Tibial artery (tissue), 4 donors: ENCODE measurements around the gene ANKRD55.

ENCODE experiments used
- DNase-seq, 2 donors: peaks; one replicate each; pipeline ENCODE4 v3.0.0-alpha.2; 2019
- H3K27ac ChIP-seq, 2 donors: fragments of 200-600 bp; sonication (generic) in 1 of 2; 1 replicate in 1 of 2; 2 replicates in 1 of 2; pipeline ENCODE4 v1.5.1; 2018 to 2019; ENCODE audit warnings: mild to moderate bottlenecking in 1 of 2
- H3K27me3 ChIP-seq, 2 donors: fragments of 200-600 bp; sonication (generic) in 1 of 2; one replicate each; pipeline versions ENCODE4 v1.5.1 to v1.6.0; 2016 to 2019
- H3K36me3 ChIP-seq, 3 donors: fragments of 200-600 bp; sonication (generic) in 2 of 3; one replicate each; pipeline ENCODE4 v1.5.1; 2016 to 2019; ENCODE audit warnings: mild to moderate bottlenecking in 2 of 3
- H3K4me1 ChIP-seq, 4 donors: fragments of 200-600 bp; sonication (generic) in 2 of 4; 1 replicate in 3 of 4; 2 replicates in 1 of 4; pipeline ENCODE4 v1.5.1; 2016 to 2019
- H3K4me3 ChIP-seq, 2 donors: fragments of 200-600 bp; sonication (generic) in 1 of 2; 1 replicate in 1 of 2; 2 replicates in 1 of 2; pipeline ENCODE4 v1.5.1; 2018 to 2019; ENCODE audit warnings: mild to moderate bottlenecking in 2 of 2
- H3K9me3 ChIP-seq, 3 donors: fragments of 200-600 bp; sonication (generic) in 1 of 3; one replicate each; pipeline ENCODE4 v1.5.1; 2016 to 2019
- intact Hi-C: fragments of 100-400 bp; cut with DNase I; formaldehyde crosslinking; loops from one replicate; pipeline ENCODE4 v1.15.0; 2023; ENCODE audit warnings: low total_unique reads
- TF ChIP-seq, protein P1 (sequence below), 2 experiments: fragments of 200-600 bp in 1 of 2; fragments of 450-650 bp in 1 of 2; IDR thresholded peaks; one replicate each; pipeline ENCODE4 v1.5.1; 2017 to 2019; ENCODE audit warnings: antibody characterized with exemption in 2 of 2, mild to moderate bottlenecking in 1 of 2, moderate library complexity in 1 of 2

ANKRD55 gene

DNA sequence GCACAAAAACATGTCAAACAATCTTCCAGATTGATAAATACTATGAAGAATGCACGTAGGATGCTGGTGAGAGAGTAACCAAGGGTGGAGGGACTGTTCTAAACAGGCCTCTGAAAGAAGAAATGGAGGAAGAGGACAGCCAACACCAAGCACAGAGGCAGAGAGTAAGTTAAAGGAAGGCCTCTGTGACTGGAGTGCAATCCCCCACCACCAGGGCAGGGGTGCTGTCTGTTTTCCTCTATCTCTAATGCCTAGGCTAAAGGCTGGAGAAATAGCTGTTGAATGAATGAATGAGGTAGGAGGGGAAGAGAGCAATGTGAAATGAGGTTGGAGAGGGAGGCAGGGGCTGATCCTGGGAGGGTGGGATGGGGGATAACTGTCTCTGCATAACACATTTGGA, 88.9 kb downstream of the ANKRD55 start:
- Histone ChIP-seq H3K4me1 (no peaks in the 10 kb centered on the region), H3K36me3 (no peaks in the 10 kb centered on the region), H3K27me3 (peaks cover 0 to 2% of the 10 kb centered on the region in 2 donors), H3K9me3 (no peaks in the 10 kb centered on the region), H3K27ac (no peak overlapping the region), H3K4me3 (no peak overlapping the region)
- intact Hi-C loops, result no loop called here
- TF ChIP-seq, protein P1, sequence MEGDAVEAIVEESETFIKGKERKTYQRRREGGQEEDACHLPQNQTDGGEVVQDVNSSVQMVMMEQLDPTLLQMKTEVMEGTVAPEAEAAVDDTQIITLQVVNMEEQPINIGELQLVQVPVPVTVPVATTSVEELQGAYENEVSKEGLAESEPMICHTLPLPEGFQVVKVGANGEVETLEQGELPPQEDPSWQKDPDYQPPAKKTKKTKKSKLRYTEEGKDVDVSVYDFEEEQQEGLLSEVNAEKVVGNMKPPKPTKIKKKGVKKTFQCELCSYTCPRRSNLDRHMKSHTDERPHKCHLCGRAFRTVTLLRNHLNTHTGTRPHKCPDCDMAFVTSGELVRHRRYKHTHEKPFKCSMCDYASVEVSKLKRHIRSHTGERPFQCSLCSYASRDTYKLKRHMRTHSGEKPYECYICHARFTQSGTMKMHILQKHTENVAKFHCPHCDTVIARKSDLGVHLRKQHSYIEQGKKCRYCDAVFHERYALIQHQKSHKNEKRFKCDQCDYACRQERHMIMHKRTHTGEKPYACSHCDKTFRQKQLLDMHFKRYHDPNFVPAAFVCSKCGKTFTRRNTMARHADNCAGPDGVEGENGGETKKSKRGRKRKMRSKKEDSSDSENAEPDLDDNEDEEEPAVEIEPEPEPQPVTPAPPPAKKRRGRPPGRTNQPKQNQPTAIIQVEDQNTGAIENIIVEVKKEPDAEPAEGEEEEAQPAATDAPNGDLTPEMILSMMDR (IDR thresholded peaks at IDR 0.05), result no peak
- DNase-seq, result no peak

DNA sequence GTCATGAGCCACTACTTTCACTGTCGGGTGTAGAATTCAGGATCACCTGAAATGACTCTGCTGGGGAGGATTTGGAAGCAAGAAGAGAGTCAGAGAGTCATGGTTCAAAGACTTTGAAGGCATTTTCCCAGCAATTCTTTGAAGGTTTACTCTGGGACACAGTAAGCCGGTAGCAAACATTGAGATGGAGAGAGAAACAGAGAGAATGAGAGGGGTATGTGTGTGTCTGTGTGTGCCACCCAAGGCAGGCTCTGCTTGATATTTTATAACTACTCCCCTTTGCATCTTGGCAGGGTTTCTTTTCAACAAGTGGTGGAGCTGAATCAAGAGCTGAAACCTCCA, 89.8 kb downstream of the ANKRD55 start:
- Histone ChIP-seq H3K4me1 (no peaks in the 10 kb centered on the region), H3K27me3 (peaks cover 0 to 2% of the 10 kb centered on the region in 2 donors), H3K4me3 (no peak overlapping the region), H3K9me3 (no peaks in the 10 kb centered on the region), H3K36me3 (no peaks in the 10 kb centered on the region), H3K27ac (no peak overlapping the region)
- intact Hi-C loops, result no loop called here
- TF ChIP-seq, protein P1 (IDR thresholded peaks at IDR 0.05), result no peak
- DNase-seq, result no peak

DNA sequence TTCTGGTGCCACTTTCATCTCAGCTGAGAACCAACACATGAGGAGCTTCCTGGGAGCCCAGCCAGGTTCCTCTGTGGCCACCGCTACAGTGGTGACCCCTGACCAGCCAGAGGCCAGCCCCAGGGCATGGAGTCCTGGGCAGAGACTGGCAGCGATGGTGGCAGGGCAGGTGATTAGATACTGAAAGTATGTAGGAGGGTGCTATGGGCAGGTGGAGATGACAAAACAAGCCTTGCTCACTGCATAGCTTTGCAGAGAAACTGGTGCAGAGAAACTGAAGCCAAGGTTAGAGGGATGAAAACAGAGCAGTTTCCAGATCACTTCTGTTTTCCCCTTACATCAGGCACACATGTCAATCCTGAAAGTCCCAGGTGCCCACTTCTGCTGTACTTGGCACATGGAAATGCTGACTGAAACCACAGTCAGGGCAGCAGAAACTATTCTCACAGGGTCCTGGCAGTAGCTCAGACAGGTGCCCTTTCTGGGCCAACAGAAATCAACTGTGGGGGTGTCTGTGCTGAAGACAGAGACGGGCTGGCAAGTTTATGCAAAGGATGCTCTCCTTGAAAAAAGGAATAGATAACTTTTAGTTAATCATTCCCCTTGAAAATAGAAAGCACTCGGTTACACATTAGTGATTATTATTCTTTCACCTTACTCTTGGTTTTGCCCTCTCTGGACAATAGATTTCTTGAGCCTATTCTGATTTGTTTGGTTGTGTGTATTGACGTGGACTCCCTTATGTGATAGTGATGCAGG, 90.3 kb downstream of the ANKRD55 start:
- intact Hi-C loops, result no loop called here
- DNase-seq, result no peak
- no peaks in the 10 kb centered on the region for H3K4me1 ChIP-seq
- TF ChIP-seq, protein P1 (IDR thresholded peaks at IDR 0.05), result no peak
- no peaks in the 10 kb centered on the region for H3K36me3 ChIP-seq
- H3K4me3 ChIP-seq, result no peak overlapping the region
- H3K27me3 ChIP-seq, result peaks cover 0 to 2% of the 10 kb centered on the region in 2 donors
- no peak overlapping the region for H3K27ac ChIP-seq
- H3K9me3 ChIP-seq, result no peaks in the 10 kb centered on the region

DNA sequence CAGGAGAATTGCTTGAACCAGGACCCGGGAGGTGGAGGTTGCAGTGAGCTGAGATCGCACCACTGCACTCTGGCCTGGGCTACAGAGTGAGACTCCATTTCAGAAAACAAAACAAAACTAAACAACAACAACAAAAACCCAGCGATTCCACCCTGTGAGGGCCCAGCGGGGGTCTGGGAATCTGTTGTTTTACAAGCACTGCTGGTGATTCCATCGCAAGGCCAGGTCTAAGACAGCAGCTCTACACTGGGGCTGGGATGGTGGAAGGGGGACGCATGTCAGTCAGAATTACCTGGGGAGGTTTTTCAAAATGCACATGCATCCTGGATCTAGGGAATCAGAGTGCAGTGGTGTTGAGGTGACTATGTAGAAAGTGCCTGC, 90.9 kb downstream of the ANKRD55 start:
- H3K4me1 ChIP-seq, result no peaks in the 10 kb centered on the region
- H3K9me3 ChIP-seq, result no peaks in the 10 kb centered on the region
- no peak overlapping the region for H3K27ac ChIP-seq
- peaks cover 0 to 2% of the 10 kb centered on the region in 2 donors for H3K27me3 ChIP-seq
- intact Hi-C loops, result no loop called here
- DNase-seq, result no peak
- H3K4me3 ChIP-seq, result no peak overlapping the region
- TF ChIP-seq, protein P1 (IDR thresholded peaks at IDR 0.05), result no peak
- no peaks in the 10 kb centered on the region for H3K36me3 ChIP-seq

DNA sequence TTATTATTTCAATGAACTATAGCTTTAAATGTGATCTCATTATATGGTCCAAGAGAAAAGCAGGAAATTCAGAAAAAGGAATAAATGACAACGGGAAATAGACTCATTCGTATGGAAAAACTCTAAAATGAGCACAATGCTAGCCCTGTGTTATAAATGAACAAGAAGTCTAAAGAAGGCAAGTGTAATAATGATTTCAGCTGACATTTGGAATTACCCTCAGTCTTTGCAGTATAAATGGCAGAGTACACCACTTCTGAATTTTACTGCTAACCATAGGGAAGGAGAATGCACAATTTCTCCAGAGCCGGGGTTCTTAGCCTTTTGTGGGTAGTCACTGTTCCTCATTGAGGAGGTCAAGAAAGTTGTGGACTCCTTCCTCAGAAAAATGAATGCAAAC, 93.1 kb downstream of the ANKRD55 start:
- Histone ChIP-seq H3K27me3 (peaks cover 0 to 2% of the 10 kb centered on the region in 2 donors), H3K9me3 (no peaks in the 10 kb centered on the region), H3K4me1 (no peaks in the 10 kb centered on the region), H3K36me3 (no peaks in the 10 kb centered on the region), H3K4me3 (no peak overlapping the region), H3K27ac (no peak overlapping the region)
- intact Hi-C loops, result no loop called here
- DNase-seq, result no peak
- TF ChIP-seq, protein P1 (IDR thresholded peaks at IDR 0.05), result no peak

DNA sequence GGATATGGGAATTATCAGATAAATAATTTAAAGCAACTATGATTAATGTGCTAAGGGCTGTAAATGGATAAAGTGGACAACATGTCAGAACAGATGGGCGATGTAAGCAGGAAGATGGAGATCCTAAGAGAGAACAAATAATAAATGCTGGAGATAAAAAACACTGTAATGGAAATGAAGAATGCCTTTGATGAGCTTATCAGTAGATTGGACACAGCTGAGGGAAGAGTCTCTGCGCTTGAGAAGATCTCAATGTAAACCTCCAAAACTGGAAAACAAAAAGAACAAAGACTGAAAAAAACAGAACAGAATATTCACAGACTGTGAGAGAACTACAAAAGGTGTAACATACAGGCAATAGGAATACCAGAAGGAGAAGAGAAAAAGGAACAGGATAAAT, 102.5 kb downstream of the ANKRD55 start:
- no peaks in the 10 kb centered on the region for H3K36me3 ChIP-seq
- no peak overlapping the region for H3K27ac ChIP-seq
- TF ChIP-seq, protein P1 (IDR thresholded peaks at IDR 0.05), result no peak
- H3K4me3 ChIP-seq, result no peak overlapping the region
- no peaks in the 10 kb centered on the region for H3K4me1 ChIP-seq
- no peak for DNase-seq
- no peaks in the 10 kb centered on the region for H3K9me3 ChIP-seq
- no peaks in the 10 kb centered on the region for H3K27me3 ChIP-seq
- intact Hi-C loops, result no loop called here
